ENCODE results near the gene PDCD4.

Gene PDCD4

GRCh38 chr10:110871298-110872084 is at the start of gene PDCD4:
TSS of gene PDCD4 (plus strand) at chr10:110871928. CDS start at chr10:110876028, 4,100 bp downstream.
- peak; percentile 97 for DNase-seq (ENCODE audit: low spot score)

GRCh38 chr10:110822035-110822711 is 49.6 kb upstream of the PDCD4 start:
- DNase-seq (ENCODE audit: low spot score): no peak

GRCh38 chr10:110822712-110823311 is 48.9 kb upstream of the PDCD4 start:
- DNase-seq (ENCODE audit: low spot score): no peak

GRCh38 chr10:110824152-110824441 is 47.6 kb upstream of the PDCD4 start:
- no peak for DNase-seq (ENCODE audit: low spot score)

GRCh38 chr10:110824660-110825059 is 47.1 kb upstream of the PDCD4 start:
- no peak for DNase-seq (ENCODE audit: low spot score)

GRCh38 chr10:110825508-110825907 is 46.2 kb upstream of the PDCD4 start:
- no peak for DNase-seq (ENCODE audit: low spot score)

GRCh38 chr10:110827410-110827809 is 44.3 kb upstream of the PDCD4 start:
- DNase-seq (ENCODE audit: low spot score): no peak

- no peak for DNase-seq (ENCODE audit: low spot score)
Measured at GRCh38 chr10:110827875-110828274, 43.9 kb upstream of the PDCD4 start.

GRCh38 chr10:110828525-110828924 is 43.2 kb upstream of the PDCD4 start:
- DNase-seq (ENCODE audit: low spot score): no peak

GRCh38 chr10:110829721-110830410 is 41.9 kb upstream of the PDCD4 start:
- no peak for DNase-seq (ENCODE audit: low spot score)

- no peak for DNase-seq (ENCODE audit: low spot score)
Measured at GRCh38 chr10:110833234-110833940, 38.3 kb upstream of the PDCD4 start.

GRCh38 chr10:110833941-110834628 is 37.6 kb upstream of the PDCD4 start:
- DNase-seq (ENCODE audit: low spot score): no peak

GRCh38 chr10:110834629-110835301 is 37.0 kb upstream of the PDCD4 start:
- DNase-seq (ENCODE audit: low spot score): no peak

- DNase-seq (ENCODE audit: low spot score): no peak
Measured at GRCh38 chr10:110835841-110836240, 35.9 kb upstream of the PDCD4 start.

GRCh38 chr10:110836706-110837105 is 35.0 kb upstream of the PDCD4 start:
- no peak for DNase-seq (ENCODE audit: low spot score)

GRCh38 chr10:110837418-110838171 is 34.1 kb upstream of the PDCD4 start:
- no peak for DNase-seq (ENCODE audit: low spot score)

GRCh38 chr10:110840225-110840922 is 31.4 kb upstream of the PDCD4 start:
- no peak for DNase-seq (ENCODE audit: low spot score)

- no peak for DNase-seq (ENCODE audit: low spot score)
Measured at GRCh38 chr10:110840923-110841428, 30.8 kb upstream of the PDCD4 start.

GRCh38 chr10:110841767-110842267 is 29.9 kb upstream of the PDCD4 start:
- no peak for DNase-seq (ENCODE audit: low spot score)
